GM21526 (cell line): ENCODE measurements around the gene C3orf80.
"Not testable (repeated sequence)": the region's sequence is repeated elsewhere in the genome, so short reads cannot be mapped to it uniquely, and the experiment has no call there.

ENCODE experiments used
- ATAC-seq: cut with Tn5 transposase; IDR thresholded peaks from one replicate; pipeline ENCODE4 v1.9.1; 2021; ENCODE audit warnings: moderate library complexity; ENCODE audit not compliant: unreplicated experiment, low FRiP score

C3orf80 gene

DNA sequence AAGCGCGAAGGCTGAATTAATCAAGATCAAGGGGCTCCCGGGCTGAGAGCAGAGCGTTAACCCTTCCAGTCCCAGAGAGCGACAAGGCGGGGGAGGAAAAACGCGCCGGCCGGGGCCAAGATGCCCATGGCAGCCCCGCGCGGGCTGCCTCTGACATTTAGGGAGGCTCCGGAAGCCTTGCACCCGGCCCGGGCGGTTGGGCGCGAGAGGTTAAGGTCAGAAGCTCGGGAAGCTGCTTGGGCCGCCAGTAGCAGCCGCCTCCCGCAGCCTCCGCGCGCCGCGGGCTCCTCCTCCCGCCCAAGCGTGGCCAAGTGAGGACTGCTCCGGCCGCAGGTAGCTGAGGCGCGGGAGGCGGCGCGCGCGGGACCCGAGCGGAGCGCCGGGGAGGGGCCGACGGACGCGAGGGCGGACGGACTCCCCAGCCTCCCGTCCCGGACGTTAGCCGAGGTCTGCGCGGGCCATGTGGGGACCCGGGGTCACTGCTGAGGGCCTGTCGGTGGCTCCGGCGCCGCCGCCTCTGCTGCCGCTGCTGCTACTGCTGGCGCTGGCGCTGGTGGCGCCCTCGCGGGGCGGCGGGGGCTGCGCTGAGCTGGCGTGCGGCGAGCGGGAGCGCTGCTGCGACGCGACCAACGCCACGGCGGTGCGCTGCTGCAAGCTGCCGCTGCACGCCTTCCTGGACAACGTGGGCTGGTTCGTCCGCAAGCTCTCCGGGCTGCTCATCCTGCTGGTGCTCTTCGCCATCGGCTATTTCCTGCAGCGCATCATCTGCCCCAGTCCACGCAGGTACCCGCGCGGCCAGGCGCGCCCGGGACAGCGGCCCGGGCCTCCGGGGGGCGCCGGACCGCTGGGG is at the start of gene C3orf80:
TSS of gene C3orf80 (plus strand) at position 247 of the 850 bp plus-strand sequence. CDS start at position 461, 214 bp downstream.
- peak; percentile 79 for ATAC-seq

DNA sequence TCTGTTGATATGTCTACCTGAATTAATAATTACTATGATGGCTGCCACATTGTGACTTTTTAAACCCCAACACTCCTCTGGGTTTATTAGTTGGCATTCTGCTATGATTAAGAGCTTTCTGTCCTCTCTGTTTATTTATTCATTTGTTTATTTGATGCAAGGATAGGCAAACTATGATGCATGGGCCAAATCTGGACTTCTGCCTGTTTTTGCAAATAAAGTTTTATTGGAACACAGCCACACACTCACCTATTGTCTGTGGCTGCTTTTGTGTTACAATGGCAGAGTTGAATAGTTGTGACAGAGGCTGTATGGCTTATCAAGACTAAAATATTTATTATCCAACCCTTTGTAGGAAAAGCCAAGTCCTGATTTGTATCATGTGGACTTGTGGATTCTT is 48.3 kb upstream of the C3orf80 start:
- no peak for ATAC-seq

DNA sequence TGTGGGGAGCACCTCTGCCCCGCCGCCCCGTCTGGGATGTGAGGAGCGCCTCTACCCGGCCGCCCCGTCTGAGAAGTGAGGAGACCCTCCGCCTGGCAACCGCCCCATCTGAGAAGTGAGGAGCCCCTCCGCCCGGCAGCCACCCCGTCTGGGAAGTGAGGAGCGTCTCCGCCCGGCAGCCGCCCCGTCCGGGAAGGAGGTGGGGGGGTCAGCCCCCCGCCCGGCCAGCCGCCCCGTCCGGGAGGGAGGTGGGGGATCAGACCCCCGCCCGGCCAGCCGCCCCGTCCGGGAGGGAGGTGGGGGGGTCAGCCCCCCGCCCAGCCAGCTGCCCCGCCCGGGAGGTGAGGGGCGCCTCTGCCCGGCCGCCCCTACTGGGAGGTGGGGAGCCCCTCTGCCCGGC is 46.6 kb upstream of the C3orf80 start:
- ATAC-seq, result not testable (repeated sequence)

DNA sequence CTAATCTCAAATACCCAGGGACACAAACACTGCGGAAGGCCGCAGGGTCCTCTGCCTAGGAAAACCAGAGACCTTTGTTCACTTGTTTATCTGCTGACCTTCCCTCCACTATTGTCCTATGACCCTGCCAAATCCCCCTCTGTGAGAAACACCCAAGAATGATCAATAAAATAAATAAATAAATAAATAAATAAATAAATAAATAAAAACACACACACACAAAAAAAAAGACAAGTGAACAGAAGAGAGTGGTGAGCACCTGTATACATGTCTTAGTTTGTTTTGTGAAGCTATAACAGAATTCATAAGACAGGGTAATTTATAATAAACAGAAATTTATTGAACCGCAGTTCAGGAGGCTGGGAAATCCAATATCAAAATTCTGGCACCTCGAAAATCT is 45.8 kb upstream of the C3orf80 start:
- ATAC-seq, result not testable (repeated sequence)

DNA sequence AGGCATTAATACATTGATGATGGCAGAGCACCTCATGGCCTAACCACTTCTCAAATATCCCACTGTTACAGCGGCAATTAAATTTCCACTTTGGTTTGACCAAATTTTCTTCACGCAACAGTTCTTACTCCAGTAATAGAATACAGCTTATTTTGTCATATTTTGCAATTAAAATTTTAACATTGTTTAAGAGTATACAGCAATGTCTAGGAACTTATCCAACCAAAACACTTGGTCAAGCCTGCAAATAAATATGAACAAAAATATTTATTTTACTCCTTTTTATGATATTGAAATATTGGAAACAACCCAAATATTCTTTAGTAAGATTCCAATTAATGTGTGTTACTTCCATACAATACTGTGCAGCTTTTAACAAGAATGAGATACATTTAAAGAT is 45.3 kb upstream of the C3orf80 start:
- ATAC-seq, result no peak

DNA sequence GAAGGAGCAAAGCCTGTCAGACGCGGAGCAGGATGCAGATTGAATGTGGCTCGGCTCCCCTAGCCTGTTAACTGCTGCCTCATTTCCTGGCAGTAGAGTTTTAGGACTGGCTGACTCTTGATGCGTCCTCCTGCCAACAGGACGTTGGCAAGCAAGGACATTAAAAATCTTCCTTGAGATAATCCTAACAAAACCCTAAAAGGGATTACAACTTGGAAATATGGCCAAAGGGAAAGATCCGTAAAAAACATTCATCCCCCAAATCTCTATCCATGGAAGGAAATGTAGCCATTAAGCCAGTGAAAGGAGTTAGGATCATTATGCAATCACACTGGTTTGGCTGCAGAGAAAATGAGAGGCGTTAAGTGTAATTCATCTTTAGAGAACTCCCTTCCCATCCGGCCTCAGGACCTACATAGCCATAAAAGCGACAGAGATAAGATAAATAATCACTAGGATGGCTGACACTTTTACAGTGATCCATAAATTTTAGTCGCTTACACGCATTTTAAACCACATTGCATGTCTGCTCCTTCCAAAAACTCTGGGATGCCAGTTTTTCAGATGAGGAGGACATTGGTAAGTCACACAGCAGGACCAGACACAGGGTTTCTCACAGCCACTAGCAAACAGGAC is 44.5 kb upstream of the C3orf80 start:
- ATAC-seq, result no peak

DNA sequence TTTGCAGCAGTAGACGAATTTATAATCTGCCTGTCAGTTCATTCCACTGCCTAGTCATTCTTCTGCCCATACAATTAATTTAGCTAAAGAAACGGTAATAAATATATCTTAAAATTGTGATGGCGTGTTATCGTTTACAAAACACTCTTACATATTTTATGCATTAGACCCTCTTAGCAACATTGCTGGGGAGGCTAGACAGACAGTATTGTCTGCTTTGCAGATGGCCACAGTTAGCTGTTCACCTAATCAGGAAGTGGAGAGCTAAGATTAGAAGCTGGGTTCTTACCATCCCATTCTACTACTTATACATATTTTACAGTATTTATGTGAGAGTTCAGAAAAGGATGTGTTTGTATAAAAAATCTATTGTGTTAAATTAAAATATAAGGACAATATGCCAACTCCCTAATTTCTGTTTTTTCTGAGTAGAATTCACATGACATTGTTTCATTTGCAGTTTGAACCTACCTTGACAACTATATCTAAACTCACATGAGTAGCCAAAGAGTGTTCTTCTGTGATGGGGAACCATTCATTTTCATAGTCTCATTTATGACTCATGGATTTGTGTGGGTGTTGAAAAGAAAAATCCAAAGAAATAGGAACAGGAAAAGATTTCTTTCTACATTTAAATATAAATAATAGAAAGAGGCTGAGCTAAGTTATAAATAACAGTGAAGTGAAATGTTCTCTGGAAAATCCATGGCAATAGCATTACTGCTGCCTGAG is 41.7 kb upstream of the C3orf80 start:
- no peak for ATAC-seq

DNA sequence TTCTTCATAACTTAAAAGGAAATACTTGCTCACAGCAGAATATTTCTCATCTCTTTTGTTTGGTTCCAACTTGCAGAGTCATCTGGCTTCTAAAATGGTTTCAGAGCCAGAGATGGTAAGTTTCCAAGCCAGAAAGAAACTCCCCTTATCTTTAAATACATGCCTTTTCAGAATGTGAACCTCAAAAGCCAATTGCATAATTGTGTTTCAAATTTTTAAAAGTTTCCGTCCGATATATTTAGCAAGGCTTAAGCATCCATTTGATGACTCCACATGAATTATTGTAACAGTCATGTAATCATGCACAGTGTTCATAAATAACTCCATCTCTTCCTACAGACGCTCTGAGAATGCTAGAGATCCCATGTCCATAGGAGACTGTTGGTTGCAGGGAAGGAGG is 40.6 kb upstream of the C3orf80 start:
- ATAC-seq, result no peak

DNA sequence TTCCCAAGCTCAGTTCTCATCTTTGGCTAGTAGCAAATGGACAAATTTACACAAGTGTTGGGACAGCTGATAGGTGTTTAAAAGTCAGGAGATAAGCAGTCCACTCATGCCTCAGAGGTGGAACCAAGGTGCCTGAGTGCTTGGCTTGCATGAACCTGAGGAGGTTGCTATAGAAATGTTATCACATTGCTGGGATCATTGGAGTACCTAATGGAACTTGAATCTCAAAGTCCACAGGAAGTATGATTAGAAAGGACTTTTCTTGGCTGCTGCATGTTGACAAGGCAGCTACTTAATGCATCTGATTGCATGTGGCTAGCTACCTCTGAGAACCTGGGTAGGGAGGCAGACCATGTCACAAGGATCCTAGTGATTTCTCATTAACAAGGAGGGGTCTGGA is 39.5 kb upstream of the C3orf80 start:
- ATAC-seq, result no peak

DNA sequence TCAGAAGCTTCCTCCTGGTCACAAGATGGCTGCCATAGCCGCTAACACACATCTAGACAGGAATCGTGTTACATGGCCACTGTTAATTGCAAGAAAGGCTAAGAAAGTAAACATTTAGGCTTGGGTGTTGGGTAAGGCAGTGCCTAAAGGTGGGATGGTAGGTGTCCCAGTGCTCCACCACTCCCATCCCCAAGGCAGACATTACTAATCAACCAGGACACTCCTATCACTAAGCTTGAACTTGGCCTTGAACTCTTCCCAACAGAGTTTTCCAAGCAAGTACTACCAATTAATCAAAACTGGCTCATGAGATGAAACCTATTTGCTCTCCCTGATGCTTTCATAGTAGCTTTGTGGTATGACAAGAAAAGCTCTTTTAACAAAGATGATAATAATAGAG is 37.9 kb upstream of the C3orf80 start:
- ATAC-seq, result no peak

DNA sequence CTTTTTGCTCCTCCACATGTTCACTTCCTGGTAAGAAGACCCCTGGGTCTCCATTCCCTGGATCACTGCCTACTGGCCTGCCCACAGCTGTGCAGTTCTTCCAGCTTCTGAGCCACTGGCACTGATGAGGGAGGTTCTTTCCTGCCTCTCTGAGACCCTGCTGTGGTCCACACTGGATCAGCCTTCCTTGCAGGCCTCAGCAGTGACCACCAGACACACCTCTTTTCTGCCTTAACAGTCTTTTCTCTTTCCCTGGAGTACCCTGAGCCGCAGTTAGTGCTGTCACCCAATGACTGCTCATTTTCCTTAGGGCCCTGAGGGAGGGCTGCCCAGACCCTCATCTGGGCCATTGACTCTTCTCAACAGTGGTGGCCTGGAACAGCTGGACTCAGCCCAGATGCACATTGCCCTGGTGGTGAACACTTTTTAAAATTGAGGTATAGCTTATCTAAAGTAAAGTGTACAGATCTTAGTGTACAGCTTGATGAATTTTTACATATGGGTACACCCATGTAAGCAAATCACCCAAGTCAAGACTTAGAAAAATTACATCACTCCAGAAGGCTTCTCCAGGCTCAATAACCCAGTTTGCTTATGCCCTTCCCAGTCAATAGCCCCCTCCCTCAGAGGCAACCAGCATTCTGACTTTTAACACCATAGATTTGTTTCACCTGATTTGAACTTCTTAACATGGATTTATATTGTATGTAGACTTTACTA is 32.8 kb upstream of the C3orf80 start:
- ATAC-seq, result no peak

DNA sequence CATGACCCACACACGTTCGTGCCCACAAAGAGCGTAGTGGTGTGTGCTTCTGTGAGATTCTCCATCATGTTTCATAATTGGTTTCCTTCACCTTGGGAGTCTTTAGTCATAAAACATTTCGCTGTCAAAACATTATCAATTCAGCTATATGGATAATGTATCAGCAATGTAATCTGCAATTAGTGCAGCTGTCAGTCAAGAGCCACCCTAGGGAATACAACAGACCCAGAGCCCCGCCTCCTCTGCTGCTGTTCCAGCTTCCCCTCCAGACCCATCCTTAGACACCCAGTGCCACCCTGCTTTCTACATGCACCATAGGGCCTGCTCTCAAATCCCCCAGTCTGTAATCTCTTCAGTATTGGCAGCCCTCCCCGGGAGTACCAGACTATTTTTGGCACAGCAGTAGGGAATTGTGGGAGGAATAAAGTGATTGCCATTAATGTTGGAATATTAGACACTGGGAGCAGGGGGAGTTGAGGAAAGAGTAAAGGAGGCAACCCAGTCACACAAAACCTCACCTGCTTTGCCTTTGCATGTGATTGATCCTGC is 31.5 kb upstream of the C3orf80 start:
- ATAC-seq, result no peak

DNA sequence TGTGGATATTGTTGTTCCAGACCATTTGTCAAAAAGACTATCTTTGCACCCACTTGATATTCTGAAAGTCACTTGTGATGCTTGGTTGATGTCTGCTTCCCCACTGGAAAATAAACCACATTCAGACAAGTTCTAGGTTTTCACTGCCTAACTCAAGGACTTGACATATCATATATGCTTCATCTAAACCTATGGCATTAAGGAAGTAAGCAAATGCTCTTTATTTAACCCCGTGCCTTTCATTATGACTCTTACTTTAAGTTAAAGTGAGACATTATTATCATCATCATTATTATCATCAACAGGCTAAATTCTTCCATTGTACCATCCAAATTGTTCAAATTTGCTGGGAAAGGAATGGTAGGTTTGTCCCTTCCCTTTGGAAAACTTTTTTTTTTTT is 30.8 kb upstream of the C3orf80 start:
- ATAC-seq, result no peak

DNA sequence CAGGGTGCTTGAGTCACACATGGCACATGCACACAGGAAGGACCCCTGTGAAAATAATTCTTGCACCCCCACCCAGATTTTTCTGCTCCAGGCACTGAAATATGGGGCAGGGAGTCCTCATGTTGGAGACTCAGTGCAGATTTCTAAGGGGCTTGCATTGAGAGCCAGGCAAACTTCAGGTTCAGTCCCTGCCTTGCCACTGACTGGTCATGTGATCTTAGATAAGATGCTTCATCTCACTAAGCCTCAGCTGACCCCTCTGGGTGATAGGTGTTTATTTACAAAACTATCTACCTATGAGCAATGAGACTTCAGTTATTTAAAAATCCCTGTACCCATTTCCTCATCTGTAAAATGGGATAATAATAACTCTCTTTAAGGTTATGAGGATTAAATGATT is 30.1 kb upstream of the C3orf80 start:
- no peak for ATAC-seq

DNA sequence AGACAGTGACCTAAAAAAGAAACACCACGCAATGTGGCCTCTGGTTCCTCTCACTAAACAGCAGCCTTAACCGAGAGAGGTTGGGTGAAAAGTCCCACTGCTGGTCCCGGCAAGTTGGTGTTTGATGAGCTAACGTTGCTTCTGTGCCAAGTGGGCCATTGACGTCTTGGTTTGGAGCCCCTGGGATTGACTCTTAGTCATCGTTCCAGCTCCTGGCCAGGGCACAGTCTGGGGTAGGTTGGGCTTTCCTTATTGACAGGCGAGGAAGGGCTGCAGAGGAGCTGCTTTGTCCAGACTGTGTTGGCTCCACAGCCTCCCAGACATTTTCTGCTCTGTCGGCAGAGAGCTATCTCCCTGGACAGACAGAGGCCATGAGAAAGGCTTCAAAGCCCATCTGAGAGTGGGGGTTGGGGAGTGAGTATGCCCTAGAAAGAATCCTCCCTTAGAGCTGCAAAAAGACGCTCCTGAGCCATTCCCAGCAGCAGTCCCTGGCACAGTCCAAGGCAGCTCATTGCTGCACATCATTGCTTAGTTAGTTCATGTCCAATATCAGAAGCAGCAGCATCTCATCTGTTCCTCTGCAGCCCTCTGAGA is 28.6 kb upstream of the C3orf80 start:
- ATAC-seq, result no peak

DNA sequence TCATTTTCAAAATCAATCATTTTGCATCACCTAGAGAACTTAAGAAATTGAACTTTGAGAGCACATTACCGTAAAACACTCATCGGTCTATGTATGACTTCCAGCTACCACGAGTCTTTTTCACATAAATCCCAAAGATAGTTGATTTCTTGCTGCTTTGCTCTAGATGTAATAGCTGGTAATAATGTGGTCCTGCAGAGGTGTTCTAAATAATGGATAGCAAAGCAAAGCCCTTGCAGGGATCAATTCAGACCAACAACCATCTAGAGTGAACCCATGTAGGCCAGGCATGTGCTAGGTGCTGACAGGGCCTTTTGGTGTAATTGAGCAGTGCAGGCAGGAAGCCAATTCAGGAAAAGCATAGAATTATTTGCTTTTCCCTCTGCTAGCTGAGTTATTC is 26.1 kb upstream of the C3orf80 start:
- ATAC-seq, result no peak

DNA sequence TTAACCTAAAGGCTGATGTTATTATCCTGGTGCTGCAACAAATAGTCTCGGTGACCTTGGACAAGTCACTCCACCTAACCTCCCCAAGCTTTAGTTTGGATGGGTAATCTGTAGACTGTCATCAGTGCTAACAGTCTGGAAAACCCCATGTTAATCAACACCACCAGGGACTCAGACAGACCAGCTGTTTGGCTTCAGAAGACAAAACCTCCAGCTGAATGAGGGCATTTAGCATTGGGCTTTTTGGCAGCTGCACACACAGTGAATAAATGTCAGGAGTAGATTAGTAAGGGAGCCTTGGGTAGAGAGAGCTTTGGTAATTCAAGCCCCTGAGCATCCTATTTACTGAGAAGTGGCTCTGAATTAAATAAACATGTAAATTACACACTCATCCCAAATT is 24.9 kb upstream of the C3orf80 start:
- ATAC-seq, result no peak

DNA sequence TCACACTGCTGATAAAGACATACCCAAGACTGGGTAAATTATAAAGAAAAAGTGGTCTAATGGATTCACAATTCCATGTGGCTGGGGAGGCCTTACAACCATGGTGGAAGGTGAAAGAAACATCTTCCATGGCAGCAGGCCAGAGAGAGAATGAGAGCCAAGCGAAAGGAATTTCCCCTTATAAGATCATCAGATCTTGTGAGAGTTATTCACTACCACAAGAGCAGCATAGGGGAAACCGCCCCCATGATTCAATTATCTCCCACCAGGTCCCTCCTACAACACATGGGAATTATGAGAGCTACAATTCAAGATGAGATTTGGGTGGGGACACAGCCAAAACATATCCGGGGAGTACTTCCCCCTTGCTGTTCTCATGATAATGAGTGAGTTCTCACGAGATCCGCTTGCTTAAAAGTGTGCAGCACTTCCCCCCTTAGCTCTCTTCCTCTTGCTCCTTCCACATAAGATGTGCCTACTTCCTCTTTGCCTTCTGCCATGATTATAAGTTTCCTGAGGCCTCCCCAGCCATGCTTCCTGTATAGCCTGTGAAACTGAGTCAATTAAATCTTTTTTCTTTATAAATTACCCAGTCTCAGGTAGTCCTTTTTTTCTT is 20.7 kb upstream of the C3orf80 start:
- not testable (repeated sequence) for ATAC-seq

DNA sequence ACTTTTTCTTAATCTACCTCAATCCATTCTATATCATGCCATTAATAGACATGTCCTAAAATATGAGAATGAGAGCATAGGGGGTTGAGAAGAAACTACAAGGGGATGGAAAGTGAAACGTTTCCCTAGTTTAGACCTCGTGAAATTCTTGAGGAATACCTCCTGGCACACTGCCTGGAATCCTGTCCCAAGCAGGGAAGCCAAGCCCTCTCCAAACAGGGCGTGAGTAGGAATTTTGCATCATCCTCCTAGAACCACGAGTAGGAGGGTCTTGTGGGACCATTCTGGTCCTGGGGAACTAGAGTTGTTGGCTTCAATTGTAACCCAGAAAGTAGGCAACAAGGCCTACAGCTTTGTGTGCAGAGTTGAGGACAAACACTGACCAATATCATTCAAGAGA is 19.6 kb upstream of the C3orf80 start:
- no peak for ATAC-seq

DNA sequence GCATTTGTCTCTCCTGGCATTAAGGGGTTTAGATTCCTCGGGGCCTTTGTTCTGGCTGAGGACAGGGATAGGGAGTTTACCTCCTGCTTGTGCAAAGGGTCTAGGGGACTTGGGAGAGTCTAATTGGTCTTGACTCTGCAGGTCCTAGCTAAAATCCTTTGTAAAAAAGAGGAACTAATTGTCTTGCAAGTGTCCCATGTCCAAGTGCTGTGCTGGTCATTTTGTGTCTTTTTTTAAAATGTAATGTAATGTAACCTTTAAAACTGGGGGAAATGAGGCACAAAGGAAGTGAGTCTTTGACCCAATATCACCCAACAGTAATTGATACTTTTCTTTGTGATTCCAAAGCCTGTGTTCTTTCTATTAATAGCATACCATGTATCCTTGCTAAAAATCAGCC is 14.9 kb upstream of the C3orf80 start:
- no peak for ATAC-seq
